ENCODE results near the gene PAPPA.

GRCh38 chr9:116312221-116312620, 158.6 kb downstream of the PAPPA start:
- TF ChIP-seq CTCF (conservative IDR thresholded peaks at IDR 0.05; ENCODE audit: low read length) (no peak), EZH2phosphoT487 (IDR thresholded peaks at IDR 0.05; ENCODE audit: borderline replicate concordance, low read depth, low read length) (no peak)
